ENCODE measurements around the gene UPF3A. TPM values are rescaled to one million over a fixed set of nuclear protein-coding genes. Genes with fewer than 3 reads are reported as not detected.

The UPF3A gene
- total RNA-seq, 1 experiment from 2014 or later: 88.3 TPM

GRCh38 chr13:114283576-114283975, 2.2 kb downstream of the UPF3A start:
- H3K4me3 Mint-ChIP-seq (ENCODE audit: unreplicated experiment): peak overlapping the region; percentile 53
- H3K4me3 ChIP-seq (ENCODE audit: low read depth, low read length): no peak overlapping the region
- TF ChIP-seq CTCF (IDR thresholded peaks at IDR 0.05; ENCODE audit: insufficient read depth in 1 of 2, low read depth in 1 of 2, low read length in 1 of 2, severe bottlenecking in 1 of 2, unreplicated experiment in 1 of 2): no peak
- intact Hi-C loops (cut with micrococcal nuclease; ENCODE audit: unreplicated experiment): no loop called here
- no peak for DNase-seq
- no peaks in the 10 kb centered on the region for H3K9me3 Mint-ChIP-seq (ENCODE audit: unreplicated experiment)
- peaks cover 29% of the 10 kb centered on the region for H3K4me1 Mint-ChIP-seq (ENCODE audit: low read depth, unreplicated experiment)
- H3K4me1 ChIP-seq: peaks cover 14% of the 10 kb centered on the region
- H3K36me3 ChIP-seq (ENCODE audit: control insufficient read depth, insufficient read depth, low read length): peaks cover 1% of the 10 kb centered on the region; the same call in 1 of the 2 replicates
- H3K9me3 ChIP-seq: no peaks in the 10 kb centered on the region
- H3K27me3 Mint-ChIP-seq (ENCODE audit: insufficient read depth, unreplicated experiment): no peaks in the 10 kb centered on the region
- H3K36me3 Mint-ChIP-seq (ENCODE audit: insufficient read depth, unreplicated experiment): peaks cover 72% of the 10 kb centered on the region
- peak overlapping the region; percentile 28 for H3K27ac Mint-ChIP-seq (ENCODE audit: unreplicated experiment)
- ChIA-PET CTCF (no interaction called here), POLR2A (no interaction called here)
- H3K27me3 ChIP-seq (replicated peaks; ENCODE audit: control insufficient read depth, insufficient read depth, low read length): no peaks in the 10 kb centered on the region
- no TSS peak for BruUV-seq (replicated peaks)

GRCh38 chr13:114284680-114285079, 3.3 kb downstream of the UPF3A start:
- no peaks in the 10 kb centered on the region for H3K9me3 Mint-ChIP-seq (ENCODE audit: unreplicated experiment)
- intact Hi-C loops (cut with micrococcal nuclease; ENCODE audit: unreplicated experiment): no loop called here
- no peaks in the 10 kb centered on the region for H3K27me3 Mint-ChIP-seq (ENCODE audit: insufficient read depth, unreplicated experiment)
- ChIA-PET POLR2A (no interaction called here), CTCF (no interaction called here)
- H3K36me3 Mint-ChIP-seq (ENCODE audit: insufficient read depth, unreplicated experiment): peaks cover 77% of the 10 kb centered on the region
- TF ChIP-seq CTCF (IDR thresholded peaks at IDR 0.05; ENCODE audit: insufficient read depth in 1 of 2, low read depth in 1 of 2, low read length in 1 of 2, severe bottlenecking in 1 of 2, unreplicated experiment in 1 of 2): no peak
- Histone ChIP-seq H3K27me3 (replicated peaks; ENCODE audit: control insufficient read depth, insufficient read depth, low read length) (no peaks in the 10 kb centered on the region), H3K36me3 (ENCODE audit: control insufficient read depth, insufficient read depth, low read length) (peaks cover 1% of the 10 kb centered on the region; the same call in 1 of the 2 replicates), H3K9me3 (no peaks in the 10 kb centered on the region), H3K4me1 (peaks cover 8% of the 10 kb centered on the region), H3K4me3 (ENCODE audit: low read depth, low read length) (no peak overlapping the region)
- no TSS peak for BruUV-seq (replicated peaks)
- no peak for DNase-seq
- peaks cover 29% of the 10 kb centered on the region for H3K4me1 Mint-ChIP-seq (ENCODE audit: low read depth, unreplicated experiment)
- peak overlapping the region; percentile 54 for H3K27ac Mint-ChIP-seq (ENCODE audit: unreplicated experiment)
- H3K4me3 Mint-ChIP-seq (ENCODE audit: unreplicated experiment): no peak overlapping the region

GRCh38 chr13:114285166-114285808, 3.9 kb downstream of the UPF3A start:
- TSS peak; percentile 0 for BruUV-seq (replicated peaks)
- H3K4me1 ChIP-seq: peaks cover 2% of the 10 kb centered on the region; the same call in 1 of the 2 replicates
- CTCF ChIA-PET: no interaction called here
- intact Hi-C loops (cut with micrococcal nuclease; ENCODE audit: unreplicated experiment): no loop called here
- no peak overlapping the region for H3K4me3 Mint-ChIP-seq (ENCODE audit: unreplicated experiment)
- H3K27me3 ChIP-seq (replicated peaks; ENCODE audit: control insufficient read depth, insufficient read depth, low read length): no peaks in the 10 kb centered on the region
- TF ChIP-seq CTCF (IDR thresholded peaks at IDR 0.05; ENCODE audit: insufficient read depth in 1 of 2, low read depth in 1 of 2, low read length in 1 of 2, severe bottlenecking in 1 of 2, unreplicated experiment in 1 of 2): no peak
- H3K27me3 Mint-ChIP-seq (ENCODE audit: insufficient read depth, unreplicated experiment): no peaks in the 10 kb centered on the region
- no peaks in the 10 kb centered on the region for H3K9me3 ChIP-seq
- POLR2A ChIA-PET: no interaction called here
- no peak for DNase-seq
- H3K9me3 Mint-ChIP-seq (ENCODE audit: unreplicated experiment): no peaks in the 10 kb centered on the region
- H3K36me3 Mint-ChIP-seq (ENCODE audit: insufficient read depth, unreplicated experiment): peaks cover 83% of the 10 kb centered on the region
- H3K4me1 Mint-ChIP-seq (ENCODE audit: low read depth, unreplicated experiment): peaks cover 23% of the 10 kb centered on the region
- H3K4me3 ChIP-seq (ENCODE audit: low read depth, low read length): no peak overlapping the region
- peak overlapping the region; percentile 54 for H3K27ac Mint-ChIP-seq (ENCODE audit: unreplicated experiment)
- H3K36me3 ChIP-seq (ENCODE audit: control insufficient read depth, insufficient read depth, low read length): peaks cover 1% of the 10 kb centered on the region; the same call in 1 of the 2 replicates
